ENCODE measurements around the gene WDR3.

- TF ChIP-seq CTCF (IDR thresholded peaks at IDR 0.05; ENCODE audit: borderline replicate concordance, extremely low read depth, low read length, poor library complexity, severe bottlenecking), result peak; percentile 49
- TF ChIP-seq EZH2 (IDR thresholded peaks at IDR 0.05; ENCODE audit: borderline replicate concordance, low read depth, low read length, severe bottlenecking), result no peak
Observed at GRCh38 chr1:117967477-117967876, 37.9 kb downstream of the WDR3 start.

Data from DND-41 (cell line).